Measurements from ENCODE around the gene RPL28. TPM values are rescaled to one million over a fixed set of nuclear protein-coding genes. Genes with fewer than 3 reads are reported as not detected.
A peak's percentile ranks its signal among the peaks of the same experiment; 100 is the strongest.

The RPL28 gene
- total RNA-seq, 2 donors from 2014 or later: 1,672 to 1,902 TPM

- Mint-ChIP-seq H3K4me3 (no peak overlapping the region), H3K36me3 (ENCODE audit: low read depth) (no peaks in the 10 kb centered on the region), H3K9me3 (no peaks in the 10 kb centered on the region), H3K27ac (no peak overlapping the region), H3K27me3 (ENCODE audit: insufficient read depth) (peaks cover 54% of the 10 kb centered on the region), H3K4me1 (no peaks in the 10 kb centered on the region)
- no peaks in the 10 kb centered on the region for H3K36me3 ChIP-seq (ENCODE audit: control insufficient read depth, insufficient read depth, low read length)
- TF ChIP-seq CTCF (conservative IDR thresholded peaks at IDR 0.05): no peak
- H3K4me3 ChIP-seq (ENCODE audit: low read length): no peak overlapping the region
- no peaks in the 10 kb centered on the region for H3K4me1 ChIP-seq (ENCODE audit: control insufficient read depth, insufficient read depth, low read length)
- H3K27ac ChIP-seq (ENCODE audit: low read depth, low read length): no peak overlapping the region
- 91% methylated on average over 1 of the region's 3 CpGs; no CpG with 5 or more reads in 1 of the 2 experiments for WGBS, 2 experiments (ENCODE audit: insufficient coverage in 1 of 2, insufficient read length in 1 of 2)
- no peaks in the 10 kb centered on the region for H3K9me3 ChIP-seq (ENCODE audit: control insufficient read depth, low read length)
- no peak for DNase-seq
- no peak overlapping the region for H3K9ac ChIP-seq (ENCODE audit: extremely low read depth, low read length, poor library complexity, severe bottlenecking)
- H3K27me3 ChIP-seq (ENCODE audit: control insufficient read depth, insufficient read depth, low read length, poor library complexity, severe bottlenecking): peaks cover 37% of the 10 kb centered on the region
Observed at GRCh38 chr19:55366790-55367189, 18.9 kb upstream of the RPL28 start.

GRCh38 chr19:55368106-55368505 is 17.6 kb upstream of the RPL28 start:
- no peak overlapping the region for H3K9ac ChIP-seq (ENCODE audit: extremely low read depth, low read length, poor library complexity, severe bottlenecking)
- H3K27ac Mint-ChIP-seq: no peak overlapping the region
- H3K27ac ChIP-seq (ENCODE audit: low read depth, low read length): no peak overlapping the region
- no peaks in the 10 kb centered on the region for H3K4me1 ChIP-seq (ENCODE audit: control insufficient read depth, insufficient read depth, low read length)
- H3K4me3 ChIP-seq (ENCODE audit: low read length): no peak overlapping the region
- H3K9me3 Mint-ChIP-seq: no peaks in the 10 kb centered on the region
- no peak for TF ChIP-seq CTCF (conservative IDR thresholded peaks at IDR 0.05)
- H3K36me3 Mint-ChIP-seq (ENCODE audit: low read depth): no peaks in the 10 kb centered on the region
- no peak overlapping the region for H3K4me3 Mint-ChIP-seq
- no peaks in the 10 kb centered on the region for H3K36me3 ChIP-seq (ENCODE audit: control insufficient read depth, insufficient read depth, low read length)
- peaks cover 63% of the 10 kb centered on the region for H3K27me3 Mint-ChIP-seq (ENCODE audit: insufficient read depth)
- DNase-seq: no peak
- WGBS, 2 experiments (ENCODE audit: insufficient coverage in 1 of 2, insufficient read length in 1 of 2): 93 to 98% methylated on average over 8 to 16 of the region's 16 CpGs
- peaks cover 49% of the 10 kb centered on the region for H3K27me3 ChIP-seq (ENCODE audit: control insufficient read depth, insufficient read depth, low read length, poor library complexity, severe bottlenecking)
- no peaks in the 10 kb centered on the region for H3K9me3 ChIP-seq (ENCODE audit: control insufficient read depth, low read length)
- H3K4me1 Mint-ChIP-seq: peaks cover 2% of the 10 kb centered on the region

GRCh38 chr19:55368701-55369563 is 16.8 kb upstream of the RPL28 start:
- Histone ChIP-seq H3K4me3 (ENCODE audit: low read length) (no peak overlapping the region), H3K27me3 (ENCODE audit: control insufficient read depth, insufficient read depth, low read length, poor library complexity, severe bottlenecking) (peaks cover 49% of the 10 kb centered on the region), H3K9ac (ENCODE audit: extremely low read depth, low read length, poor library complexity, severe bottlenecking) (no peak overlapping the region), H3K27ac (ENCODE audit: low read depth, low read length) (no peak overlapping the region), H3K36me3 (ENCODE audit: control insufficient read depth, insufficient read depth, low read length) (no peaks in the 10 kb centered on the region), H3K4me1 (ENCODE audit: control insufficient read depth, insufficient read depth, low read length) (peaks cover 1% of the 10 kb centered on the region), H3K9me3 (ENCODE audit: control insufficient read depth, low read length) (no peaks in the 10 kb centered on the region)
- Mint-ChIP-seq H3K27ac (no peak overlapping the region), H3K36me3 (ENCODE audit: low read depth) (no peaks in the 10 kb centered on the region), H3K4me3 (peak overlapping the region; percentile 29), H3K27me3 (ENCODE audit: insufficient read depth) (peaks cover 63% of the 10 kb centered on the region), H3K4me1 (peaks cover 7% of the 10 kb centered on the region), H3K9me3 (no peaks in the 10 kb centered on the region)
- 32 to 43% methylated on average over 11 to 53 of the region's 54 CpGs for WGBS, 2 experiments (ENCODE audit: insufficient coverage in 1 of 2, insufficient read length in 1 of 2)
- DNase-seq: peak; percentile 75
- TF ChIP-seq CTCF (conservative IDR thresholded peaks at IDR 0.05): no peak
